ENCODE results near the gene CDHR4. TPM values are rescaled to one million over a fixed set of nuclear protein-coding genes. Genes with fewer than 3 reads are reported as not detected.
A peak's percentile ranks its signal among the peaks of the same experiment; 100 is the strongest.

CDHR4 gene
- total and polyA plus RNA-seq, 2 experiments from 2014 or later = 0.57 TPM

DNA sequence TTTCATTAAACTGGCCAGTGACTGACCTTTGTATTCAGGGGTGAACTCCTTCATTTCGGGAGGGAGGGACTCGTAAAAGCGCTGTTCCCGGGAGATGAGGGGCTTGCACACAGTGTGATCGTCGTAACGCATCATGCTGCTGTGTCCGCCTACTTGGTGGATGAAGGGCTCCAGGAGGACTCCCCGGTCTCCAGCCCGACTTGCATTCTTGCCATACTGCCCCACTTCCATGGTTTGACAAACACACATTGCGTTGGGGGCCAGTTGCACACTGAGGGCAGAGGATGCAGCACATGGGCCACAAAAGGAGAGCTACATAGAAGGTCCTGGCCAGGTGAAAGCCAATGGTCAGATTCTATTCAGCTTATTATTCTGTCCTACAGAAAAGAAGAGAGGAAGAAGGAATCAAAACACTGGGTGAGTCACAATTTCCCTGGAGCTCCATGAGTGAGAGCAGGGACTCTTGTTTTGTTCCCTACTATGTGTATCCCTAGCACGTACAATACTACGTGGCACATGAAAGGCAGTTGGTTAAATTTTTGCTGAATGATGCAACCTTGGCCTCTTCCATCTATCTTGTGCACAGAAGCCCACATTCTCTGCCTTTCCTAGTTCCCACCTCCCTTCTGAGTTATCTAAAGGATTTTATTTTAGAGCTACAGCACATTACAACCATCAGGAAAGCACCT is 51.7 kb downstream of the CDHR4 start:
- TF ChIP-seq EZH2phosphoT487 (IDR thresholded peaks at IDR 0.05; ENCODE audit: low read depth, severe bottlenecking, unreplicated experiment) (no peak), EZH2 (IDR thresholded peaks at IDR 0.05; ENCODE audit: borderline replicate concordance) (no peak)
- TF ChIP-seq, protein P1, sequence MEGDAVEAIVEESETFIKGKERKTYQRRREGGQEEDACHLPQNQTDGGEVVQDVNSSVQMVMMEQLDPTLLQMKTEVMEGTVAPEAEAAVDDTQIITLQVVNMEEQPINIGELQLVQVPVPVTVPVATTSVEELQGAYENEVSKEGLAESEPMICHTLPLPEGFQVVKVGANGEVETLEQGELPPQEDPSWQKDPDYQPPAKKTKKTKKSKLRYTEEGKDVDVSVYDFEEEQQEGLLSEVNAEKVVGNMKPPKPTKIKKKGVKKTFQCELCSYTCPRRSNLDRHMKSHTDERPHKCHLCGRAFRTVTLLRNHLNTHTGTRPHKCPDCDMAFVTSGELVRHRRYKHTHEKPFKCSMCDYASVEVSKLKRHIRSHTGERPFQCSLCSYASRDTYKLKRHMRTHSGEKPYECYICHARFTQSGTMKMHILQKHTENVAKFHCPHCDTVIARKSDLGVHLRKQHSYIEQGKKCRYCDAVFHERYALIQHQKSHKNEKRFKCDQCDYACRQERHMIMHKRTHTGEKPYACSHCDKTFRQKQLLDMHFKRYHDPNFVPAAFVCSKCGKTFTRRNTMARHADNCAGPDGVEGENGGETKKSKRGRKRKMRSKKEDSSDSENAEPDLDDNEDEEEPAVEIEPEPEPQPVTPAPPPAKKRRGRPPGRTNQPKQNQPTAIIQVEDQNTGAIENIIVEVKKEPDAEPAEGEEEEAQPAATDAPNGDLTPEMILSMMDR (IDR thresholded peaks at IDR 0.05; ENCODE audit: poor library complexity) = no peak
- no peaks in the 10 kb centered on the region for H3K36me3 ChIP-seq (replicated peaks; ENCODE audit: insufficient read depth, low read depth)
- no peak overlapping the region for H2AFZ ChIP-seq
- H3K27ac ChIP-seq = peak overlapping the region; percentile 67
- H3K79me2 ChIP-seq = peaks cover 79% of the 10 kb centered on the region
- H3K4me2 ChIP-seq = no peak overlapping the region
- 90% methylated on average over 13 of the region's 13 CpGs for WGBS (ENCODE audit: low lambda C conversion rate, missing lambda C conversion rate)
- peak; percentile 47 for DNase-seq (ENCODE audit: low spot score)
- H3K9me2 ChIP-seq (replicated peaks; ENCODE audit: insufficient read depth) = no peaks in the 10 kb centered on the region
- no peak overlapping the region for H3K4me3 ChIP-seq
- peaks cover 6% of the 10 kb centered on the region for H3K4me1 ChIP-seq (ENCODE audit: insufficient read depth)
- H3K27me3 ChIP-seq = no peaks in the 10 kb centered on the region
- H4K20me1 ChIP-seq (ENCODE audit: insufficient read depth, poor library complexity, severe bottlenecking) = peaks cover 3% of the 10 kb centered on the region
- no peaks in the 10 kb centered on the region for H3K9me3 ChIP-seq (ENCODE audit: low read depth)

DNA sequence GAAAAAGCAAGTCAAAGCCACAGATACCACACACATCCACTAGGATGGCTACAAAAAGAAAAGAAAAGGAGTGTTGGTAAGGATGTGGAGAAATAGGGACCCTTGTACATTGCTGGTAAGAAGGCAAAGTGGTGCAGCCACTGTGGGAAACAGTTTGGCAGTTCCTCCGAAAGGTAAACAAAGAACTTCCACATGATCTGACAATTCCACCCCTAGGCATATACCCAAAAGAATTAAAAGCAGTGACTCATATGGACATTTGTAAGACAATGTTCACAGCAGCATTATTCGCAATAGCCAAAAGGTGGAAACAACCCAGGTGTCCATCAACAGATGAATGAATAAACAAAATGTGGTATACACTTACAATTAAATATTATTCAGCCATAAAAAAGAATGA is 53.7 kb downstream of the CDHR4 start:
- H3K4me3 ChIP-seq = no peak overlapping the region
- H3K9me3 ChIP-seq (ENCODE audit: low read depth) = no peaks in the 10 kb centered on the region
- H3K4me2 ChIP-seq = no peak overlapping the region
- H3K9me2 ChIP-seq (replicated peaks; ENCODE audit: insufficient read depth) = no peaks in the 10 kb centered on the region
- peaks cover 3% of the 10 kb centered on the region for H4K20me1 ChIP-seq (ENCODE audit: insufficient read depth, poor library complexity, severe bottlenecking)
- DNase-seq (ENCODE audit: low spot score) = no peak
- H3K79me2 ChIP-seq = peaks cover 79% of the 10 kb centered on the region
- no peak overlapping the region for H3K27ac ChIP-seq
- no peaks in the 10 kb centered on the region for H3K4me1 ChIP-seq (ENCODE audit: insufficient read depth)
- no peaks in the 10 kb centered on the region for H3K36me3 ChIP-seq (replicated peaks; ENCODE audit: insufficient read depth, low read depth)
- no peaks in the 10 kb centered on the region for H3K27me3 ChIP-seq
- WGBS (ENCODE audit: low lambda C conversion rate, missing lambda C conversion rate) = 95% methylated on average over 2 of the region's 2 CpGs
- no peak overlapping the region for H2AFZ ChIP-seq
- TF ChIP-seq, protein P1 (IDR thresholded peaks at IDR 0.05; ENCODE audit: poor library complexity) = no peak

Small RNAs within 50 kb of the gene (microRNA-seq; reads per million reads assigned to microRNA genes)
- not detected for gene MIR5193

Small RNAs within 50 kb of the gene (small RNA-seq; reads per million reads assigned to genes)
- gene COX6CP14 = not detected

Other genes with a start within 250 kb of the CDHR4 start
- gene BSN, start 245.4 kb downstream of the CDHR4 start, total RNA-seq = 0.16 and 0.37 TPM in 2 replicates
- 0.44 and 0.66 TPM in 2 replicates for gene BSN, start 245.4 kb downstream of the CDHR4 start, polyA plus RNA-seq
- 120 and 125 TPM in 2 replicates for gene APEH, start 125.5 kb downstream of the CDHR4 start, total RNA-seq
- 138 and 148 TPM in 2 replicates for gene APEH, start 125.5 kb downstream of the CDHR4 start, polyA plus RNA-seq
- gene MST1, start 110.4 kb downstream of the CDHR4 start, total RNA-seq = 90.3 and 116 TPM in 2 replicates
- gene MST1, start 110.4 kb downstream of the CDHR4 start, polyA plus RNA-seq = 137 and 158 TPM in 2 replicates
- 27.7 and 32.1 TPM in 2 replicates for gene RNF123, start 110.3 kb downstream of the CDHR4 start, total RNA-seq
- gene RNF123, start 110.3 kb downstream of the CDHR4 start, polyA plus RNA-seq = 34.6 and 39.1 TPM in 2 replicates
- 0.57 and 0.76 TPM in 2 replicates for gene AMIGO3, start 80.2 kb downstream of the CDHR4 start, total RNA-seq
- 1.7 and 2.4 TPM in 2 replicates for gene AMIGO3, start 80.2 kb downstream of the CDHR4 start, polyA plus RNA-seq
- gene GMPPB, start 75.9 kb downstream of the CDHR4 start, total RNA-seq = 24.3 and 31.5 TPM in 2 replicates
- 41.0 and 48.7 TPM in 2 replicates for gene GMPPB, start 75.9 kb downstream of the CDHR4 start, polyA plus RNA-seq
- 32.3 and 32.6 TPM in 2 replicates for gene IP6K1, start 13.3 kb downstream of the CDHR4 start, total RNA-seq
- gene IP6K1, start 13.3 kb downstream of the CDHR4 start, polyA plus RNA-seq = 21.6 and 23.8 TPM in 2 replicates
- gene INKA1, start 3.4 kb upstream of the CDHR4 start, total RNA-seq = 4.5 and 5.1 TPM in 2 replicates
- gene INKA1, start 3.4 kb upstream of the CDHR4 start, polyA plus RNA-seq = 5.8 and 6.2 TPM in 2 replicates
- gene UBA7, start 14.1 kb upstream of the CDHR4 start, total RNA-seq = 10.7 and 14.7 TPM in 2 replicates
- gene UBA7, start 14.1 kb upstream of the CDHR4 start, polyA plus RNA-seq = 21.6 and 22.2 TPM in 2 replicates
- gene TRAIP, start 56.7 kb upstream of the CDHR4 start, total RNA-seq = 2.5 and 4.9 TPM in 2 replicates
- gene TRAIP, start 56.7 kb upstream of the CDHR4 start, polyA plus RNA-seq = 3.1 and 6.6 TPM in 2 replicates
- gene CAMKV, start 70.0 kb upstream of the CDHR4 start, total RNA-seq = 3.5 and 3.9 TPM in 2 replicates
- 2.0 and 2.7 TPM in 2 replicates for gene CAMKV, start 70.0 kb upstream of the CDHR4 start, polyA plus RNA-seq
- 7.5 and 8.7 TPM in 2 replicates for gene MST1R, start 104.0 kb upstream of the CDHR4 start, total RNA-seq
- 5.3 and 12.1 TPM in 2 replicates for gene MST1R, start 104.0 kb upstream of the CDHR4 start, polyA plus RNA-seq
- 10.7 and 13.6 TPM in 2 replicates for gene MON1A, start 129.9 kb upstream of the CDHR4 start, total RNA-seq
- gene MON1A, start 129.9 kb upstream of the CDHR4 start, polyA plus RNA-seq = 9.5 and 11.5 TPM in 2 replicates
- 59.6 and 69.0 TPM in 2 replicates for gene RBM6, start 140.3 kb upstream of the CDHR4 start, total RNA-seq
- gene RBM6, start 140.3 kb upstream of the CDHR4 start, polyA plus RNA-seq = 47.2 and 78.5 TPM in 2 replicates